Fibroblast of lung (primary cell): ENCODE measurements around the gene SLC17A5.

Source experiments
- CTCF ChIP-seq, 2 donors: IDR thresholded peaks in 1 of 2; conservative IDR thresholded peaks in 1 of 2; 1 replicate in 1 of 2; 2 replicates in 1 of 2; pipeline ENCODE4 v1.5.1; 2011 to 2012; ENCODE audit warnings: low read length in 2 of 2, control low read depth in 1 of 2, inconsistent platforms in 1 of 2, low read depth in 1 of 2, mild to moderate bottlenecking in 1 of 2
- EZH2 ChIP-seq: IDR thresholded peaks from 2 replicates; pipeline ENCODE4 v1.5.1; 2012; ENCODE audit warnings: low read length, control low read depth, mild to moderate bottlenecking; ENCODE audit errors: missing control alignments

DNA sequence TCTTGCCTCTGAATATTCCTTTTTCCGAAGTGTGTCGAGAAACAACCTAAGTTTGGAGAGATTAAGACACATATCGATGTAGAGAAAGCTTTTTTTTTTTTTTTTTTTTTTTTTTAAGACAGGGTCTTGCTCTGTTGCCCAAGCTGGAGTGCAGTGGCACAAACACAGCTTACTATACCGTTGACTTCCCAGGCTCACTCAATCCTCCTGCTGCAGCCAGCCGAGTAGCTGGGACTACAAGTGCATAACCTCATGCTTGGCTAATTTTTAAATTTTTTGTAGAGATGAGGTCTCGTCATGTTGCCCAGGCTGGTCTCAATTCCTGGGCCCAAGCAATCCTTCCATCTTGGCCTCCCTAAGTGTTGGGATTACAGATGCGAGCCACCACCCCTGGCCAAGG is 21.4 kb downstream of the SLC17A5 start:
- TF ChIP-seq CTCF (conservative IDR thresholded peaks at IDR 0.05 in 1 of 2, IDR thresholded peaks at IDR 0.05 in 1 of 2; ENCODE audit: low read depth in 1 of 2, low read length in 2 of 2) (no peak), EZH2 (no peak)
